ENCODE measurements around the gene MYO5B.

The MYO5B gene

GRCh38 chr18:50111398-50111797, 83.5 kb downstream of the MYO5B start:
- Histone ChIP-seq H3K79me2 (ENCODE audit: control insufficient read depth, low read length) (no peaks in the 10 kb centered on the region), H3K9me2 (replicated peaks; ENCODE audit: control insufficient read depth, low read length) (no peaks in the 10 kb centered on the region), H3K4me1 (ENCODE audit: control insufficient read depth, low read length) (no peaks in the 10 kb centered on the region), H3K4me2 (ENCODE audit: low read length) (no peak overlapping the region), H3K27ac (ENCODE audit: low read depth, low read length) (no peak overlapping the region), H4K20me1 (ENCODE audit: control insufficient read depth, insufficient read depth, low read depth, low read length) (no peaks in the 10 kb centered on the region), H3K27me3 (ENCODE audit: control insufficient read depth, low read length) (peaks cover 5% of the 10 kb centered on the region; the same call in 1 of the 2 replicates), H3K9me3 (ENCODE audit: control insufficient read depth, insufficient read depth, low read length) (no peaks in the 10 kb centered on the region), H3K36me3 (ENCODE audit: control insufficient read depth, low read length) (no peaks in the 10 kb centered on the region), H3K4me3 (ENCODE audit: low read length) (no peak overlapping the region), H3F3A (ENCODE audit: control insufficient read depth, insufficient read depth) (no peaks in the 10 kb centered on the region)
- TF ChIP-seq EZH2phosphoT487 (IDR thresholded peaks at IDR 0.05; ENCODE audit: borderline replicate concordance, low read length) (no peak), CTCF (IDR thresholded peaks at IDR 0.05; ENCODE audit: low read depth, low read length, poor library complexity, severe bottlenecking) (no peak)

GRCh38 chr18:50107468-50107977, 87.4 kb downstream of the MYO5B start:
- Histone ChIP-seq H3K4me3 (ENCODE audit: low read length) (no peak overlapping the region), H3K27ac (ENCODE audit: low read depth, low read length) (no peak overlapping the region), H3K9me3 (ENCODE audit: control insufficient read depth, insufficient read depth, low read length) (no peaks in the 10 kb centered on the region), H3F3A (ENCODE audit: control insufficient read depth, insufficient read depth) (no peaks in the 10 kb centered on the region), H3K27me3 (ENCODE audit: control insufficient read depth, low read length) (0 out of 2 replicates have a peak, but pooled peaks cover 3% of the 10 kb centered on the region), H3K79me2 (ENCODE audit: control insufficient read depth, low read length) (no peaks in the 10 kb centered on the region), H3K36me3 (ENCODE audit: control insufficient read depth, low read length) (no peaks in the 10 kb centered on the region), H4K20me1 (ENCODE audit: control insufficient read depth, insufficient read depth, low read depth, low read length) (no peaks in the 10 kb centered on the region), H3K4me1 (ENCODE audit: control insufficient read depth, low read length) (no peaks in the 10 kb centered on the region), H3K9me2 (replicated peaks; ENCODE audit: control insufficient read depth, low read length) (no peaks in the 10 kb centered on the region), H3K4me2 (ENCODE audit: low read length) (no peak overlapping the region)
- TF ChIP-seq CTCF (IDR thresholded peaks at IDR 0.05; ENCODE audit: low read depth, low read length, poor library complexity, severe bottlenecking) = no peak
- TF ChIP-seq EZH2phosphoT487 (IDR thresholded peaks at IDR 0.05; ENCODE audit: borderline replicate concordance, low read length) = no peak

DNA sequence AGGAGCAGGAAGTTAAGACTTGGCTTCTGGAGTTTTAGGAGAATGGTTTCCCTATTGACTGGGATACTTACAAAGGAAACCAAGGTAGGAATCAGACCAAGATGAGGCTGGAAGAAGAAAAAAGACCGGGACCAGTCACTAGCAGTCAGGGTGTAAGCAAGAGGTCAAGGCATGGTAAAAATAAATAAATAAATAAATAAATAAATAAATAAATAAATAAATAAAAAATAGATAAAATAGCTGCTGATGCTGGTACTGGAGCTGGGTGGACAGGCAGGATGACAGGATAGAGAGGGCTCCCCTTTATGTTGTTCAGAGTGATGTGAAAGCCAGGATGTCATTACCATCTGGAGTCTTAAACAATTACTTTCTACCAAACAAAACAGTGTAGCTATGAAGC, 89.9 kb downstream of the MYO5B start:
- no peak overlapping the region for H3K4me2 ChIP-seq (ENCODE audit: low read length)

More for the DNA sequence above, 89.9 kb downstream of the MYO5B start:
- Histone ChIP-seq H3K9me3 (ENCODE audit: control insufficient read depth, insufficient read depth, low read length) (no peaks in the 10 kb centered on the region), H3K4me3 (ENCODE audit: low read length) (no peak overlapping the region), H3K9me2 (replicated peaks; ENCODE audit: control insufficient read depth, low read length) (no peaks in the 10 kb centered on the region), H3K27me3 (ENCODE audit: control insufficient read depth, low read length) (0 out of 2 replicates have a peak, but pooled peaks cover 2% of the 10 kb centered on the region), H3K4me1 (ENCODE audit: control insufficient read depth, low read length) (no peaks in the 10 kb centered on the region), H3K27ac (ENCODE audit: low read depth, low read length) (no peak overlapping the region), H3K79me2 (ENCODE audit: control insufficient read depth, low read length) (no peaks in the 10 kb centered on the region), H3K36me3 (ENCODE audit: control insufficient read depth, low read length) (no peaks in the 10 kb centered on the region), H3F3A (ENCODE audit: control insufficient read depth, insufficient read depth) (no peaks in the 10 kb centered on the region), H4K20me1 (ENCODE audit: control insufficient read depth, insufficient read depth, low read depth, low read length) (no peaks in the 10 kb centered on the region)
- no peak for TF ChIP-seq CTCF (IDR thresholded peaks at IDR 0.05; ENCODE audit: low read depth, low read length, poor library complexity, severe bottlenecking)
- no peak for TF ChIP-seq EZH2phosphoT487 (IDR thresholded peaks at IDR 0.05; ENCODE audit: borderline replicate concordance, low read length)

All from DOHH2 (cell line).